ENCODE measurements around the gene GRM3.

The GRM3 gene

GRCh38 chr7:86851566-86851965 is 207.9 kb downstream of the GRM3 start:
- Histone ChIP-seq H3K27ac (ENCODE audit: low read length) (no peak overlapping the region), H3K9ac (ENCODE audit: low read length) (no peak overlapping the region), H3K36me3 (ENCODE audit: control insufficient read depth, low read depth, low read length) (no peaks in the 10 kb centered on the region), H3K27me3 (ENCODE audit: control insufficient read depth, insufficient read depth, low read length) (no peaks in the 10 kb centered on the region), H3K9me3 (ENCODE audit: control insufficient read depth, low read depth, low read length) (no peaks in the 10 kb centered on the region), H3K4me1 (ENCODE audit: control insufficient read depth, low read depth, low read length) (no peaks in the 10 kb centered on the region), H3K4me3 (ENCODE audit: low read length) (no peak overlapping the region)

DNA sequence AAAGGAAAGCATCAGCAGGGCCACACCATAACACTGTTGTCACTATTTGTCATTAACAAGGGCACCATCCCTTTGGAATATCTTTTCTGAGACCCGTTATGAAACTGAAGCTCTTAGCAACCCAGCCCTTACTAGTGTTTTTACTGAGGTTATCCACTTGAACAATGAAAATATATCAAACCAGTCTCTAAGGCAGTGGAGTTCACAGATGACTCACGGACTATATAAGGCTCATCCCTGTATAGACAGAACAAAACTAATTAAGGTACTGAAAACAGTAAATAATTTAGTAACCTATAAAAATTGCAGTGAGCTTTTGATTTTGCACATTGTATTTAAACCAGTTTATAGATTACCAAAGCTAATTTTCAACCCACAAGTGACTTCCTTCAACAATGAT is 219.7 kb downstream of the GRM3 start:
- Histone ChIP-seq H3K27ac (ENCODE audit: low read length) (no peak overlapping the region), H3K36me3 (ENCODE audit: control insufficient read depth, low read depth, low read length) (no peaks in the 10 kb centered on the region), H3K9me3 (ENCODE audit: control insufficient read depth, low read depth, low read length) (no peaks in the 10 kb centered on the region), H3K9ac (ENCODE audit: low read length) (no peak overlapping the region), H3K27me3 (ENCODE audit: control insufficient read depth, insufficient read depth, low read length) (no peaks in the 10 kb centered on the region), H3K4me1 (ENCODE audit: control insufficient read depth, low read depth, low read length) (peaks cover 4% of the 10 kb centered on the region), H3K4me3 (ENCODE audit: low read length) (no peak overlapping the region)

- Histone ChIP-seq H3K36me3 (ENCODE audit: control insufficient read depth, low read depth, low read length) (no peaks in the 10 kb centered on the region), H3K27ac (ENCODE audit: low read length) (no peak overlapping the region), H3K27me3 (ENCODE audit: control insufficient read depth, insufficient read depth, low read length) (no peaks in the 10 kb centered on the region), H3K9ac (ENCODE audit: low read length) (no peak overlapping the region), H3K4me1 (ENCODE audit: control insufficient read depth, low read depth, low read length) (peaks cover 4% of the 10 kb centered on the region), H3K9me3 (ENCODE audit: control insufficient read depth, low read depth, low read length) (no peaks in the 10 kb centered on the region), H3K4me3 (ENCODE audit: low read length) (no peak overlapping the region)
Observed at GRCh38 chr7:86867163-86867762, 223.6 kb downstream of the GRM3 start.

DNA sequence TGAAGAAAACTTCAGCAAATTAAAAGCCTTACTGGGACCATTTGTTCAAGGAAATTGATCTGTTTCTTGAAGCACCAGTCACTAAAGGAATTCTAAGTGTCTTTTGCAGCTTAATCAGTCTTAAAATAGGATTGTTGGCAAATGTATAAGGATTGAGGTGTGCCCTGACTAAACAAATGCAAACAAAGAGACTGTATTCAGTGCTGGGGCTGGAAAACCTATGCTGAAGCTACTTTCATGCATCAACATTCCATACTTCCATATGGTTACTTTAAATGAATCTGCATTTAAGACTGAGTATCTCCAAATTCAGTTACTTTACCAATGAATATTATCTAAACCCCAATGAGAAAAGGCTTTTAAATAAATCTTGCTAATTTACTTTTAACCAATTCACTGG is 232.4 kb downstream of the GRM3 start:
- no peaks in the 10 kb centered on the region for H3K4me1 ChIP-seq (ENCODE audit: control insufficient read depth, low read depth, low read length)
- H3K27ac ChIP-seq (ENCODE audit: low read length), result no peak overlapping the region
- H3K4me3 ChIP-seq (ENCODE audit: low read length), result no peak overlapping the region
- H3K9ac ChIP-seq (ENCODE audit: low read length), result no peak overlapping the region
- H3K27me3 ChIP-seq (ENCODE audit: control insufficient read depth, insufficient read depth, low read length), result no peaks in the 10 kb centered on the region
- H3K36me3 ChIP-seq (ENCODE audit: control insufficient read depth, low read depth, low read length), result peaks cover 3% of the 10 kb centered on the region
- H3K9me3 ChIP-seq (ENCODE audit: control insufficient read depth, low read depth, low read length), result no peaks in the 10 kb centered on the region

GRCh38 chr7:86884152-86884551 is 240.4 kb downstream of the GRM3 start:
- no peaks in the 10 kb centered on the region for H3K27me3 ChIP-seq (ENCODE audit: control insufficient read depth, insufficient read depth, low read length)
- no peak overlapping the region for H3K4me3 ChIP-seq (ENCODE audit: low read length)
- H3K9me3 ChIP-seq (ENCODE audit: control insufficient read depth, low read depth, low read length), result no peaks in the 10 kb centered on the region
- no peak overlapping the region for H3K27ac ChIP-seq (ENCODE audit: low read length)
- H3K36me3 ChIP-seq (ENCODE audit: control insufficient read depth, low read depth, low read length), result peaks cover 13% of the 10 kb centered on the region
- H3K9ac ChIP-seq (ENCODE audit: low read length), result no peak overlapping the region
- H3K4me1 ChIP-seq (ENCODE audit: control insufficient read depth, low read depth, low read length), result no peaks in the 10 kb centered on the region

- no peak overlapping the region for H3K9ac ChIP-seq (ENCODE audit: low read length)
- no peaks in the 10 kb centered on the region for H3K9me3 ChIP-seq (ENCODE audit: control insufficient read depth, low read depth, low read length)
- H3K4me1 ChIP-seq (ENCODE audit: control insufficient read depth, low read depth, low read length), result no peaks in the 10 kb centered on the region
- H3K36me3 ChIP-seq (ENCODE audit: control insufficient read depth, low read depth, low read length), result peaks cover 31% of the 10 kb centered on the region
- H3K4me3 ChIP-seq (ENCODE audit: low read length), result no peak overlapping the region
- H3K27ac ChIP-seq (ENCODE audit: low read length), result no peak overlapping the region
- H3K27me3 ChIP-seq (ENCODE audit: control insufficient read depth, insufficient read depth, low read length), result no peaks in the 10 kb centered on the region
Observed at GRCh38 chr7:86889501-86889900, 245.8 kb downstream of the GRM3 start.

GRCh38 chr7:86898171-86898570 is 254.5 kb downstream of the GRM3 start:
- no peaks in the 10 kb centered on the region for H3K9me3 ChIP-seq (ENCODE audit: control insufficient read depth, low read depth, low read length)
- H3K27me3 ChIP-seq (ENCODE audit: control insufficient read depth, insufficient read depth, low read length), result no peaks in the 10 kb centered on the region
- H3K9ac ChIP-seq (ENCODE audit: low read length), result no peak overlapping the region
- no peak overlapping the region for H3K27ac ChIP-seq (ENCODE audit: low read length)
- H3K4me1 ChIP-seq (ENCODE audit: control insufficient read depth, low read depth, low read length), result no peaks in the 10 kb centered on the region
- no peak overlapping the region for H3K4me3 ChIP-seq (ENCODE audit: low read length)
- peaks cover 18% of the 10 kb centered on the region for H3K36me3 ChIP-seq (ENCODE audit: control insufficient read depth, low read depth, low read length)

DNA sequence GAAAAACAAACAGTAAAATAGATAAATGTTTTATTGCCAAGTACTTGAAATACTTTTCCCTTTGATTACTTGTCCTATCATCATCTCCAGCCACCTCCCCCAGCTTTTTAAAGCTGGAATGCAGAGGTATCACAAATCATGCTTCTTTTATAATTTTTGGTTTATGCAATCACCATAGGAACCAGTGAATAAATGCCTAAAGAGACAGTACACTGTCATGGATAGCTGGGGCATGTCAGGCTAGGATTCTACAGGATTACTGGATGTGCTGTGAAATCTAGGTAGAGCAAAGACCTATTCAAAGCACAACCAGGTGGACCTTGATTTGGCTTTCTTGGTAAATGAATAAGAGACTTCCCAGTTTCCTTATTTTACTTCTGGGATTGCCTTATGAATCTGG is 257.2 kb downstream of the GRM3 start:
- H3K27ac ChIP-seq (ENCODE audit: low read length), result no peak overlapping the region
- peaks cover 28% of the 10 kb centered on the region for H3K36me3 ChIP-seq (ENCODE audit: control insufficient read depth, low read depth, low read length)
- no peaks in the 10 kb centered on the region for H3K9me3 ChIP-seq (ENCODE audit: control insufficient read depth, low read depth, low read length)
- H3K4me3 ChIP-seq (ENCODE audit: low read length), result no peak overlapping the region
- H3K27me3 ChIP-seq (ENCODE audit: control insufficient read depth, insufficient read depth, low read length), result no peaks in the 10 kb centered on the region
- no peaks in the 10 kb centered on the region for H3K4me1 ChIP-seq (ENCODE audit: control insufficient read depth, low read depth, low read length)
- no peak overlapping the region for H3K9ac ChIP-seq (ENCODE audit: low read length)

- Histone ChIP-seq H3K27me3 (ENCODE audit: control insufficient read depth, insufficient read depth, low read length) (no peaks in the 10 kb centered on the region), H3K36me3 (ENCODE audit: control insufficient read depth, low read depth, low read length) (peaks cover 27% of the 10 kb centered on the region), H3K4me3 (ENCODE audit: low read length) (no peak overlapping the region), H3K9me3 (ENCODE audit: control insufficient read depth, low read depth, low read length) (no peaks in the 10 kb centered on the region), H3K4me1 (ENCODE audit: control insufficient read depth, low read depth, low read length) (no peaks in the 10 kb centered on the region), H3K27ac (ENCODE audit: low read length) (no peak overlapping the region), H3K9ac (ENCODE audit: low read length) (no peak overlapping the region)
Observed at GRCh38 chr7:86904949-86905834, 261.5 kb downstream of the GRM3 start.

DNA sequence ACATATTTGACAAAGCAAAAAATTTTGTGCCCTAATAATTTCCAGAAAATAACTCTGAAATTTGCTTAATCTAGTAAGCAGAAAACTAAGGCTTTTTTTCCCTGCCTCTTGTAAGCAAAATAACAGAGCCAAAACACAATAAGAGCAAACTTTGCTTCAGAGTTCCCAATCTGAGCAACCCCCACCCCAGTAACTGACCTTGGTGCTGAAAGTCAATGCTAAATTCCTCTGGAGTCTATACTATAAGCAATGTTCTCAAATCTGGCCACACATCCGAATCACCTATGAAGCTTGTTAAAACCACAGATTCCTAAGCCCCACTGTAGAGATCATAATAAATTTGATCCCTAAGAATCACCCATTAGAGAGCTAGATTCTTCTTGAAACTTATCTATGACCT is 265.2 kb downstream of the GRM3 start:
- no peak overlapping the region for H3K4me3 ChIP-seq (ENCODE audit: low read length)
- H3K9ac ChIP-seq (ENCODE audit: low read length), result no peak overlapping the region
- H3K27me3 ChIP-seq (ENCODE audit: control insufficient read depth, insufficient read depth, low read length), result no peaks in the 10 kb centered on the region
- no peaks in the 10 kb centered on the region for H3K9me3 ChIP-seq (ENCODE audit: control insufficient read depth, low read depth, low read length)
- peaks cover 31% of the 10 kb centered on the region for H3K36me3 ChIP-seq (ENCODE audit: control insufficient read depth, low read depth, low read length)
- H3K27ac ChIP-seq (ENCODE audit: low read length), result no peak overlapping the region
- H3K4me1 ChIP-seq (ENCODE audit: control insufficient read depth, low read depth, low read length), result no peaks in the 10 kb centered on the region

GRCh38 chr7:86911659-86912058 is 267.9 kb downstream of the GRM3 start:
- Histone ChIP-seq H3K27me3 (ENCODE audit: control insufficient read depth, insufficient read depth, low read length) (no peaks in the 10 kb centered on the region), H3K9me3 (ENCODE audit: control insufficient read depth, low read depth, low read length) (no peaks in the 10 kb centered on the region), H3K36me3 (ENCODE audit: control insufficient read depth, low read depth, low read length) (peaks cover 27% of the 10 kb centered on the region), H3K4me1 (ENCODE audit: control insufficient read depth, low read depth, low read length) (no peaks in the 10 kb centered on the region), H3K27ac (ENCODE audit: low read length) (no peak overlapping the region), H3K4me3 (ENCODE audit: low read length) (no peak overlapping the region), H3K9ac (ENCODE audit: low read length) (no peak overlapping the region)

DNA sequence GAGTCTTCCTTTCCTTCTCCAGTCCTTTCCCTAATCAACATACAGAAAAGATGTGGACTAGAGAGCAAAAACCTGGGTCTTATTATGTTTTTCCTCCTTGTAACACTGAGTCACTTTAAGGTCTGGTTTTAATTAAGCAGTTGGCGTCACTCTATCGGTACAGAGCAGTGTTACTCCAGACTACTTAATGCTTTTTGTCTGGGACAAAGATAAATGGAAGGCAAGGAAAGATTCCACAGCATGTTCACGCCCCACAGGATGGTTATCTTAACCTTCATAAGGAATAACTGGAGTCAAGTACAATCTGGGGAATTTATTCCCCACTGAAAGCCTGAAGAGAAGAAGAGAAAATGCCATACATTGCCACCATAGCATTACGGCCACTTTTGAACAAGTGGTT is 270.0 kb downstream of the GRM3 start:
- Histone ChIP-seq H3K27me3 (ENCODE audit: control insufficient read depth, insufficient read depth, low read length) (no peaks in the 10 kb centered on the region), H3K9ac (ENCODE audit: low read length) (no peak overlapping the region)

More for the DNA sequence above, 270.0 kb downstream of the GRM3 start:
- no peak overlapping the region for H3K4me3 ChIP-seq (ENCODE audit: low read length)
- H3K36me3 ChIP-seq (ENCODE audit: control insufficient read depth, low read depth, low read length), result peaks cover 20% of the 10 kb centered on the region
- no peaks in the 10 kb centered on the region for H3K9me3 ChIP-seq (ENCODE audit: control insufficient read depth, low read depth, low read length)
- H3K4me1 ChIP-seq (ENCODE audit: control insufficient read depth, low read depth, low read length), result peaks cover 7% of the 10 kb centered on the region
- no peak overlapping the region for H3K27ac ChIP-seq (ENCODE audit: low read length)

Data from iPS-18a (cell line).